Activated B cell treated with CpG ODN at 0.5 μM for 24 hours (primary cell): ENCODE data around the gene KHK. TPM values are rescaled to one million over a fixed set of nuclear protein-coding genes. Genes with fewer than 3 reads are reported as not detected.

Experiments
- ATAC-seq: fragments of 200-7000 bp; cut with Tn5 transposase; one replicate; pipeline ENCODE4 v1.10.0; 2021; ENCODE audit warnings: low read depth, mild to moderate bottlenecking, moderate library complexity
- CTCF ChIA-PET: fragments of 350-600 bp; sonication (Branson Sonifier 250); formaldehyde crosslinking; loops from one replicate; lab custom pipeline; 2021; ENCODE audit warnings: antibody characterized with exemption; lab: Charles Lee
- POLR2A ChIA-PET: fragments of 350-600 bp; sonication (Branson Sonifier 250); formaldehyde crosslinking; loops from one replicate; lab custom pipeline; 2021; ENCODE audit warnings: antibody characterized with exemption; lab: Charles Lee
- DNase-seq: peaks from one replicate; pipeline ENCODE4 v3.0.0; 2022
- H3K27ac Mint-ChIP-seq: one replicate; pipeline ENCODE4 v1.8.0; 2020; ENCODE audit warnings: mixed read lengths
- H3K27me3 Mint-ChIP-seq: one replicate; pipeline ENCODE4 v1.8.0; 2021; ENCODE audit warnings: mixed read lengths
- H3K36me3 Mint-ChIP-seq: one replicate; pipeline ENCODE4 v1.8.0; 2021; ENCODE audit warnings: low read depth, mixed read lengths
- H3K4me1 Mint-ChIP-seq: one replicate; pipeline ENCODE4 v1.8.0; 2021; ENCODE audit warnings: mixed read lengths
- H3K4me3 Mint-ChIP-seq: one replicate; pipeline ENCODE4 v1.8.0; 2020; ENCODE audit warnings: mild to moderate bottlenecking, mixed read lengths
- H3K9me3 Mint-ChIP-seq: one replicate; pipeline ENCODE4 v1.8.0; 2020; ENCODE audit warnings: mixed read lengths
- intact Hi-C: fragments of 100-400 bp; cut with micrococcal nuclease; formaldehyde crosslinking; loops from one replicate; pipeline ENCODE4 v1.15.1; 2024
- total RNA-seq: library from RNA; stranded (reverse); gene quantifications from 2 replicates; pipeline ENCODE4 v1.2.3, GENCODE V29; 2022
- TF ChIP-seq, protein P1 (sequence below): fragments of 200-600 bp; IDR thresholded peaks from one replicate; pipeline ENCODE4 v1.8.0; 2022; ENCODE audit warnings: antibody characterized with exemption, mild to moderate bottlenecking

The KHK gene
- total RNA-seq, 1 donor from 2014 or later: 2.6 TPM

DNA sequence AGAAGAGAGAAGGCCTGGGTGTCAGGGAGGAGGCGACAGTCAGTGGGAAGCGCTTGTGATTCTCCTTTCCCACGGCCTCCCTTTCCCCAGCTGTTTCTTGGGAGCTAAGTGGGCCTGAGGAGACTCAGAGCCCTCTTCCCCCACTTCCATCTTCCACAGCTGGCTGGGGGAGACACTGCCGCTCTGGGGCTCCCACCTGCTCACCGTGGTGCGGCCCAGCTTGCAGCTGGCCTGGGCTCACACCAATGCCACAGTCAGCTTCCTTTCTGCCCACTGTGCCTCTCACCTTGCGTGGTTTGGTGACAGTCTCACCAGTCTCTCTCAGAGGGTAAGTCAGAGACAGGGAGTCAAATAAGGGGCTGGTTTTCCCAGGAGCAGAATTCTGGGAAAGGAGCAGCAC, 46.7 kb upstream of the KHK start:
- CTCF ChIA-PET: interaction anchor here (1.0 to 1.1 kb wide), 2 partner anchors 11 to 15 kb away, joined by 3 read pairs; no protein-coding TSS in a partner anchor
- TF ChIP-seq, protein P1, sequence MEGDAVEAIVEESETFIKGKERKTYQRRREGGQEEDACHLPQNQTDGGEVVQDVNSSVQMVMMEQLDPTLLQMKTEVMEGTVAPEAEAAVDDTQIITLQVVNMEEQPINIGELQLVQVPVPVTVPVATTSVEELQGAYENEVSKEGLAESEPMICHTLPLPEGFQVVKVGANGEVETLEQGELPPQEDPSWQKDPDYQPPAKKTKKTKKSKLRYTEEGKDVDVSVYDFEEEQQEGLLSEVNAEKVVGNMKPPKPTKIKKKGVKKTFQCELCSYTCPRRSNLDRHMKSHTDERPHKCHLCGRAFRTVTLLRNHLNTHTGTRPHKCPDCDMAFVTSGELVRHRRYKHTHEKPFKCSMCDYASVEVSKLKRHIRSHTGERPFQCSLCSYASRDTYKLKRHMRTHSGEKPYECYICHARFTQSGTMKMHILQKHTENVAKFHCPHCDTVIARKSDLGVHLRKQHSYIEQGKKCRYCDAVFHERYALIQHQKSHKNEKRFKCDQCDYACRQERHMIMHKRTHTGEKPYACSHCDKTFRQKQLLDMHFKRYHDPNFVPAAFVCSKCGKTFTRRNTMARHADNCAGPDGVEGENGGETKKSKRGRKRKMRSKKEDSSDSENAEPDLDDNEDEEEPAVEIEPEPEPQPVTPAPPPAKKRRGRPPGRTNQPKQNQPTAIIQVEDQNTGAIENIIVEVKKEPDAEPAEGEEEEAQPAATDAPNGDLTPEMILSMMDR: no peak
- H3K4me3 Mint-ChIP-seq: no peak overlapping the region
- peaks cover 37% of the 10 kb centered on the region for H3K4me1 Mint-ChIP-seq
- H3K9me3 Mint-ChIP-seq: no peaks in the 10 kb centered on the region
- peaks cover 67% of the 10 kb centered on the region for H3K36me3 Mint-ChIP-seq
- POLR2A ChIA-PET: interaction anchor here (1.0 to 4.2 kb wide), 2 partner anchors 11 to 41 kb away, joined by 3 to 53 read pairs; partner anchors contain the start of gene AGBL5
- ATAC-seq (no peak), DNase-seq (no peak)
- intact Hi-C loops: no loop called here
- H3K27me3 Mint-ChIP-seq: no peaks in the 10 kb centered on the region
- H3K27ac Mint-ChIP-seq: no peak overlapping the region

GRCh38 chr2:27040282-27040681, 46.3 kb upstream of the KHK start:
- no peak overlapping the region for H3K4me3 Mint-ChIP-seq
- H3K27me3 Mint-ChIP-seq: no peaks in the 10 kb centered on the region
- intact Hi-C loops: no loop called here
- TF ChIP-seq, protein P1: no peak
- H3K36me3 Mint-ChIP-seq: peaks cover 63% of the 10 kb centered on the region
- no peak for ATAC-seq
- peaks cover 35% of the 10 kb centered on the region for H3K4me1 Mint-ChIP-seq
- H3K27ac Mint-ChIP-seq: no peak overlapping the region
- DNase-seq: no peak
- no peaks in the 10 kb centered on the region for H3K9me3 Mint-ChIP-seq
- POLR2A ChIA-PET: interaction anchor here (0.6 to 4.2 kb wide), 3 partner anchors 11 to 261 kb away, joined by 3 to 53 read pairs (median 3); partner anchors contain the start of gene AGBL5
- CTCF ChIA-PET: interaction anchor here (1.0 to 2.1 kb wide), 3 partner anchors 10 to 15 kb away, joined by 3 to 8 read pairs (median 3); partner anchors contain the start of gene AGBL5

- peaks cover 35% of the 10 kb centered on the region for H3K4me1 Mint-ChIP-seq
- no peaks in the 10 kb centered on the region for H3K27me3 Mint-ChIP-seq
- DNase-seq (no peak), ATAC-seq (peak; percentile 53)
- intact Hi-C loops: loop anchor here (1.0 kb wide), 2 partner anchors 9 kb away; partner anchors contain the start of gene TMEM214
- TF ChIP-seq, protein P1: no peak
- peak overlapping the region; percentile 70 for H3K4me3 Mint-ChIP-seq
- H3K27ac Mint-ChIP-seq: peak overlapping the region; percentile 95
- no peaks in the 10 kb centered on the region for H3K9me3 Mint-ChIP-seq
- POLR2A ChIA-PET: interaction anchor here (0.8 to 4.2 kb wide), 4 partner anchors 9 to 170 kb away, joined by 4 to 53 read pairs (median 12); partner anchors contain the start of genes AGBL5, ATRAID, KHK and OST4
- CTCF ChIA-PET: interaction anchor here (0.9 to 2.1 kb wide), 2 partner anchors 9 to 30 kb away, joined by 3 to 8 read pairs; partner anchors contain the start of genes AGBL5 and OST4
- peaks cover 49% of the 10 kb centered on the region for H3K36me3 Mint-ChIP-seq
Measured at GRCh38 chr2:27041752-27042151, 44.8 kb upstream of the KHK start.

DNA sequence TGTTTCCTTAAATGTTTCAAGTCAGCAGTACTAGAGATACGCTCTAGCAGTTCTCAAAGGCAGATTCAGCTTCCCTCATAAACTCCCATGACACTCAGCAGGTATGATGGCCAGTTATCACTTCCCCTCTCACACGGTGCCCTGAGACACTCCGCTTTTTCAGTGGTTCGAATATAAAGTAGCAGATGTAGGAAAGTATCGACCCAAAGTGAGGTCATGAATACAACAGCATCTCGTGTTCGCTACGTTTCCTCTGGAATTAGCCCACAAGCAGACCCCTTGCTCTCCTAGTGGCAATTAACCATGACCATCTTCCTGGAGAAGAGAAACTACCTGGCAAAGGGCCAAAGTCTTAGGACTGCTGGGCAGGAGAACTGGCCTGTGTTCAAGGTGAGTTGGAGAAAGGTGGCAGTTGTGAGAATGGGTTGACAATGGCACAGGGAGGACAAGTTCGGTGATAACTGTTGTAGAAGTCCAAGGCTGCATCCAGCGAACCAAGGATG, 44.4 kb upstream of the KHK start:
- CTCF ChIA-PET: interaction anchor here (2.1 kb wide), 1 partner anchor 8 kb away, joined by 8 read pairs; the partner anchor contains the start of gene AGBL5
- no peaks in the 10 kb centered on the region for H3K9me3 Mint-ChIP-seq
- H3K27ac Mint-ChIP-seq: peak overlapping the region; percentile 95
- peaks cover 45% of the 10 kb centered on the region for H3K36me3 Mint-ChIP-seq
- intact Hi-C loops: loop anchor here (1.0 kb wide), 2 partner anchors 8 to 10 kb away; partner anchors contain the start of gene TMEM214
- no peaks in the 10 kb centered on the region for H3K27me3 Mint-ChIP-seq
- DNase-seq (peak; percentile 21), ATAC-seq (peak; percentile 97)
- TF ChIP-seq, protein P1: no peak
- POLR2A ChIA-PET: interaction anchor here (1.4 to 4.2 kb wide), 3 partner anchors 9 to 170 kb away, joined by 10 to 53 read pairs (median 14); partner anchors contain the start of genes AGBL5, ATRAID, OST4 and SLC5A6
- H3K4me3 Mint-ChIP-seq: peak overlapping the region; percentile 70
- peaks cover 35% of the 10 kb centered on the region for H3K4me1 Mint-ChIP-seq

- ATAC-seq: no peak
- H3K4me1 Mint-ChIP-seq: peaks cover 35% of the 10 kb centered on the region
- intact Hi-C loops: loop anchor here (1.0 kb wide), 2 partner anchors 7 to 11 kb away; partner anchors contain the start of gene TMEM214
- ChIA-PET CTCF (no interaction called here), POLR2A (interaction anchor here (1.1 to 4.2 kb wide), 2 partner anchors 8 to 72 kb away, joined by 3 to 53 read pairs; partner anchors contain the start of gene AGBL5)
- no peaks in the 10 kb centered on the region for H3K9me3 Mint-ChIP-seq
- H3K27me3 Mint-ChIP-seq: no peaks in the 10 kb centered on the region
- TF ChIP-seq, protein P1: no peak
- peaks cover 37% of the 10 kb centered on the region for H3K36me3 Mint-ChIP-seq
- H3K27ac Mint-ChIP-seq: peak overlapping the region; percentile 95
- no peak overlapping the region for H3K4me3 Mint-ChIP-seq
- DNase-seq: no peak
Measured at GRCh38 chr2:27042985-27043634, 43.5 kb upstream of the KHK start.
